MM.1S (cell line): Measurements from ENCODE around the gene GADD45B.

ENCODE experiments used
- DNase-seq: peaks from one replicate; pipeline ENCODE4 v3.0.0-alpha.2; 2015
- H2AFZ ChIP-seq: fragments of 300-600 bp; sonication (generic); 2 replicates; pipeline ENCODE4 v1.6.0; 2016; ENCODE audit warnings: antibody characterized with exemption, low read length
- H3F3A ChIP-seq: fragments of 300-600 bp; sonication (generic); 2 replicates; pipeline ENCODE4 v1.6.1; 2016; ENCODE audit warnings: mild to moderate bottlenecking, antibody characterized with exemption, low read length, moderate library complexity, mixed read lengths; ENCODE audit not compliant: insufficient read depth
- H3K27ac ChIP-seq: fragments of 300-600 bp; sonication (generic); 2 replicates; pipeline ENCODE4 v1.5.1; 2016; ENCODE audit warnings: mild to moderate bottlenecking, low read length
- H3K27me3 ChIP-seq: fragments of 300-600 bp; sonication (generic); replicated peaks from 2 replicates; pipeline ENCODE4 v1.6.0; 2016; ENCODE audit warnings: low read length; ENCODE audit not compliant: insufficient read depth
- H3K36me3 ChIP-seq: fragments of 300-600 bp; sonication (generic); replicated peaks from 2 replicates; pipeline ENCODE4 v1.6.1; 2016; ENCODE audit warnings: mild to moderate bottlenecking, low read length, mixed read lengths; ENCODE audit not compliant: insufficient read depth
- H3K4me1 ChIP-seq: fragments of 300-600 bp; sonication (generic); 2 replicates; pipeline ENCODE4 v1.6.1; 2016; ENCODE audit warnings: low read length, mixed read lengths
- H3K4me2 ChIP-seq: fragments of 300-600 bp; sonication (generic); 2 replicates; pipeline ENCODE4 v1.6.0; 2016; ENCODE audit warnings: low read depth, low read length
- H3K4me3 ChIP-seq: fragments of 300-600 bp; sonication (generic); 2 replicates; pipeline ENCODE4 v1.5.1; 2016; ENCODE audit warnings: low read length, mixed read lengths
- H3K79me2 ChIP-seq: fragments of 300-600 bp; sonication (generic); 2 replicates; pipeline ENCODE4 v1.6.1; 2016; ENCODE audit warnings: mixed run types, low read length, mixed read lengths
- H3K9ac ChIP-seq: fragments of 300-600 bp; sonication (generic); 2 replicates; pipeline ENCODE4 v1.6.1; 2016; ENCODE audit warnings: low read length, mixed read lengths
- H3K9me2 ChIP-seq: fragments of 300-600 bp; sonication (generic); replicated peaks from 2 replicates; pipeline ENCODE4 v1.6.1; 2016; ENCODE audit warnings: mild to moderate bottlenecking, low read length, mixed read lengths; ENCODE audit not compliant: insufficient read depth
- H3K9me3 ChIP-seq: fragments of 300-600 bp; sonication (generic); replicated peaks from 2 replicates; pipeline ENCODE4 v1.6.1; 2016; ENCODE audit warnings: mild to moderate bottlenecking, low read length, mixed read lengths; ENCODE audit not compliant: insufficient read depth
- H4K20me1 ChIP-seq: fragments of 300-600 bp; sonication (generic); 2 replicates; pipeline ENCODE4 v1.6.1; 2016; ENCODE audit warnings: mild to moderate bottlenecking, low read length, moderate library complexity, mixed read lengths; ENCODE audit not compliant: insufficient read depth
- EZH2 ChIP-seq: fragments of 300-600 bp; sonication (generic); optimal IDR thresholded peaks from 2 replicates; pipeline ENCODE3; 2017; ENCODE audit warnings: low read depth, mild to moderate bottlenecking, antibody characterized with exemption, low read length, mixed read lengths
- EZH2phosphoT487 ChIP-seq: fragments of 300-600 bp; sonication (generic); IDR thresholded peaks from 2 replicates; pipeline ENCODE4 v1.6.1; 2018; ENCODE audit warnings: antibody characterized with exemption, low read length
- TF ChIP-seq, protein P1 (sequence below): fragments of 300-600 bp; sonication (generic); IDR thresholded peaks from 2 replicates; pipeline ENCODE4 v1.5.1; 2016; ENCODE audit warnings: antibody characterized with exemption, low read length, mixed read lengths

GADD45B gene

DNA sequence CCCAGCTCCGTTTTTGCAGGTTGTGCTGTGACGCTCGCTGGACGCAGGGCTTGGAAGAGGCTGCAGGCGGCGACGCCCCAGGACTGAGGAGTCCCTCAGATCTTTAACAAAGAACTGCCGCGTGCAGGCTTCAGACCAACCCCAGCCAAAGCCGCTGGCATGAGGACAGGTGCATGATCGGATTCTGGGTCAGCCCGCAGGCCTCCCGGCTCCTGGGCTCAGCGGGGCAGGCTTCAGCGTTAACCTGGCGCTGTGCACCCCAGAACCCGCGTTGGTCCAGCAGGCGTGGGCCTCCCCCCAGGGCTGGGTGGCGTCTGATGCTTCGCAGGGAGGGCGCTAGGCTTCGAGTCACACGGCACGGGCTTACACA is 47.6 kb upstream of the GADD45B start:
- Histone ChIP-seq H3K9me3 (no peaks in the 10 kb centered on the region), H3K4me3 (no peak overlapping the region), H3K27ac (peak overlapping the region; percentile 73; the same call in 1 of the 2 replicates), H3K36me3 (peaks cover 35% of the 10 kb centered on the region), H3K4me1 (peaks cover 8% of the 10 kb centered on the region; the same call in 1 of the 2 replicates), H3K79me2 (peaks cover 54% of the 10 kb centered on the region), H3K9ac (peak overlapping the region; percentile 95; the same call in 1 of the 2 replicates), H4K20me1 (peaks cover 2% of the 10 kb centered on the region; the same call in 1 of the 2 replicates), H3K9me2 (no peaks in the 10 kb centered on the region), H3F3A (peaks cover 27% of the 10 kb centered on the region), H3K27me3 (no peaks in the 10 kb centered on the region), H2AFZ (peak overlapping the region; percentile 28; the same call in 1 of the 2 replicates), H3K4me2 (peak overlapping the region; percentile 91)
- no peak for TF ChIP-seq EZH2
- no peak for DNase-seq

DNA sequence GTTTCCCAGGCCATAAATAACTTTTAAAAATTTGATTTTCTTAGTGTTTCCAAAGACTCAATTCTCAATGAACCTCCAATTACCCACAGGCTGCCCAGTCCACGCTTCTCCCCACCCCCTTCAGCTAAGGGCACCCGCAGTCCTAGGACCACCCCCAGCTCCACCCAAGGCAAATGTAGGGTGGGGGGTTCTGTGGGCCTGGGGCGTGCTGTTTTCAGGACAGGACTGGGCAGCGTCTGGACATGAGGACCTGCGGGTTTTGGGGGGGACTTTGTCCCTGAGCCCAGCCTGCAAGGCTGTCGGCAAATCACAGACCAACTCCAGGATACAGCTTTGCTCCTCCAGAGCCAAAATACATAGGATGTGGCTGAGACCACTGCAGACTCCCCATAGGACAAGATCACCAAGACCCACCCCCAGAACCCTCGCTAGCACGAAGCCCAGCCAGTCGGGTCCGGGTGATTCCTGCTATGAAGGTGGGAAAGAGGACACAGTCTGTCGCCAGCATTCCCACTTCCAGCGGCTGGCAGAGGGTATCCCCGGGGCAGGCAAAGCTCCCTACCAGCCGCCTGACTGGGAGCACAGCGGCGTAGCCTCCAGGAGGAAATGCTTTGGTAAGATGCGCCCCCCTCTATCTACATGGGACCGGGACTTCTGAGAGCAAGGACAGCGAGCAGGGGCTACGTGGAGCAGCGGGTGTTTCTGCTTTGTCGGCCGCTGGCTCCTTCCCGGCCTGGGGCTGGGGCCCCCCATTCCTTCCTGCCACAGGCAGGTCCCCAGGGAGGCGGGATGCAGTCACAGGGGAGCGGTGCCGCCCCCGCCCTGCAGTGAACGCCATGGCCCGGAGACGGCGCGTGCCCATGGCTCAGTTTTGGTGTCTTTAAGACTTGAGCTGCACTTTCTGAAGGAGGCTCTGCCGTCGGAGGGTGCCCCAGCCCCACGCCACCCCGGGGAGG is 46.9 kb upstream of the GADD45B start:
- peaks cover 27% of the 10 kb centered on the region for H3F3A ChIP-seq
- H3K27ac ChIP-seq: no peak overlapping the region
- no peaks in the 10 kb centered on the region for H4K20me1 ChIP-seq
- no peaks in the 10 kb centered on the region for H3K9me2 ChIP-seq
- H3K79me2 ChIP-seq: peaks cover 53% of the 10 kb centered on the region
- H3K36me3 ChIP-seq: peaks cover 35% of the 10 kb centered on the region
- TF ChIP-seq EZH2 (no peak), EZH2phosphoT487 (no peak)
- TF ChIP-seq, protein P1, sequence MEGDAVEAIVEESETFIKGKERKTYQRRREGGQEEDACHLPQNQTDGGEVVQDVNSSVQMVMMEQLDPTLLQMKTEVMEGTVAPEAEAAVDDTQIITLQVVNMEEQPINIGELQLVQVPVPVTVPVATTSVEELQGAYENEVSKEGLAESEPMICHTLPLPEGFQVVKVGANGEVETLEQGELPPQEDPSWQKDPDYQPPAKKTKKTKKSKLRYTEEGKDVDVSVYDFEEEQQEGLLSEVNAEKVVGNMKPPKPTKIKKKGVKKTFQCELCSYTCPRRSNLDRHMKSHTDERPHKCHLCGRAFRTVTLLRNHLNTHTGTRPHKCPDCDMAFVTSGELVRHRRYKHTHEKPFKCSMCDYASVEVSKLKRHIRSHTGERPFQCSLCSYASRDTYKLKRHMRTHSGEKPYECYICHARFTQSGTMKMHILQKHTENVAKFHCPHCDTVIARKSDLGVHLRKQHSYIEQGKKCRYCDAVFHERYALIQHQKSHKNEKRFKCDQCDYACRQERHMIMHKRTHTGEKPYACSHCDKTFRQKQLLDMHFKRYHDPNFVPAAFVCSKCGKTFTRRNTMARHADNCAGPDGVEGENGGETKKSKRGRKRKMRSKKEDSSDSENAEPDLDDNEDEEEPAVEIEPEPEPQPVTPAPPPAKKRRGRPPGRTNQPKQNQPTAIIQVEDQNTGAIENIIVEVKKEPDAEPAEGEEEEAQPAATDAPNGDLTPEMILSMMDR: no peak
- H3K9me3 ChIP-seq: no peaks in the 10 kb centered on the region
- no peak overlapping the region for H3K4me3 ChIP-seq
- peaks cover 8% of the 10 kb centered on the region; the same call in 1 of the 2 replicates for H3K4me1 ChIP-seq
- H3K27me3 ChIP-seq: no peaks in the 10 kb centered on the region
- H2AFZ ChIP-seq: no peak overlapping the region
- H3K9ac ChIP-seq: no peak overlapping the region
- H3K4me2 ChIP-seq: no peak overlapping the region
- DNase-seq: no peak

DNA sequence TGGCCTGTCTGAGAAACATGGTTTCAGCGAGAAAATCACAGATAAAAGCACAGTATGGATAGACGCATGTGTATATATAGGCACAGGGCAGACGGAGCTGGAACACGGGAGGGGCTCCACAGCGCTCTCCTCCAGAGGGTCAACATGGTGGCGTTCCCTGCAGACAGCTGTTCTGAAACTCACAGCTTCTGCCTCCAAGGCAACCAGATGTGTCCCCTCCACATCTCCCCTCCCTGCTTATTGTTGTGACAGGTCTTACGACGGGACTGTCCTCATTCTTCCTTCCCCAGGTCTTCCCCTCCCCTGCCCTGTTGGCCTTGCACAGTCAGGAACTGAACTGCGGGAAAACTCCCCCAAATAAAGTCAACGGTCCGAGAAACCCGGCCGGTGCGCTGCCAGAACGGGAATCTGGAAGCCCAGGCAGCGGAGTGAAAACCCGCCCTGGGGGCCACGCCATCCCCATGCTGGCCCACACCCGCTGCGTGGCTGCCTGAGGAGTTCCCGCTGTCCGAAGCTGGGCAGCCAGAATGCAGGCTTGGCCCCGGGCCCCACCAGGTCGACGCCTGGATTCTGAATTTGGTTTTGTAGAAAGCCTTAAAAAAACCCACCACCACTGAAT is 45.9 kb upstream of the GADD45B start:
- Histone ChIP-seq H4K20me1 (no peaks in the 10 kb centered on the region), H3K27me3 (no peaks in the 10 kb centered on the region), H2AFZ (no peak overlapping the region), H3K9ac (no peak overlapping the region), H3K79me2 (peaks cover 54% of the 10 kb centered on the region), H3K36me3 (peaks cover 35% of the 10 kb centered on the region), H3K9me2 (no peaks in the 10 kb centered on the region), H3K27ac (no peak overlapping the region), H3K4me1 (peaks cover 8% of the 10 kb centered on the region; the same call in 1 of the 2 replicates), H3F3A (peaks cover 27% of the 10 kb centered on the region), H3K9me3 (no peaks in the 10 kb centered on the region), H3K4me2 (no peak overlapping the region), H3K4me3 (no peak overlapping the region)
- no peak for DNase-seq
- TF ChIP-seq EZH2phosphoT487 (no peak), EZH2 (no peak)
- TF ChIP-seq, protein P1: no peak
